Stimulated activated CD4-positive, alpha-beta T cell treated with anti-CD3 and anti-CD28 coated beads, Interleukin-15, amount 100 ng/mL, for 1 hour (primary cell): ENCODE results near the gene PRKAG3.
"Not testable (repeated sequence)": the region's sequence is repeated elsewhere in the genome, so short reads cannot be mapped to it uniquely, and the experiment has no call there.

Source experiments
- DNase-seq, 2 donors: peaks; one replicate each; pipeline ENCODE4 v3.0.0-alpha.2; 2020; ENCODE audit warnings: low read depth in 1 of 2, low spot score in 1 of 2

PRKAG3 gene

GRCh38 chr2:218785103-218785502 lies 46.5 kb downstream of the PRKAG3 start:
- DNase-seq = no peak

GRCh38 chr2:218783688-218784087 lies 47.9 kb downstream of the PRKAG3 start:
- no peak for DNase-seq

- DNase-seq = no peak
Observed at GRCh38 chr2:218782528-218782844, 49.1 kb downstream of the PRKAG3 start.

DNA sequence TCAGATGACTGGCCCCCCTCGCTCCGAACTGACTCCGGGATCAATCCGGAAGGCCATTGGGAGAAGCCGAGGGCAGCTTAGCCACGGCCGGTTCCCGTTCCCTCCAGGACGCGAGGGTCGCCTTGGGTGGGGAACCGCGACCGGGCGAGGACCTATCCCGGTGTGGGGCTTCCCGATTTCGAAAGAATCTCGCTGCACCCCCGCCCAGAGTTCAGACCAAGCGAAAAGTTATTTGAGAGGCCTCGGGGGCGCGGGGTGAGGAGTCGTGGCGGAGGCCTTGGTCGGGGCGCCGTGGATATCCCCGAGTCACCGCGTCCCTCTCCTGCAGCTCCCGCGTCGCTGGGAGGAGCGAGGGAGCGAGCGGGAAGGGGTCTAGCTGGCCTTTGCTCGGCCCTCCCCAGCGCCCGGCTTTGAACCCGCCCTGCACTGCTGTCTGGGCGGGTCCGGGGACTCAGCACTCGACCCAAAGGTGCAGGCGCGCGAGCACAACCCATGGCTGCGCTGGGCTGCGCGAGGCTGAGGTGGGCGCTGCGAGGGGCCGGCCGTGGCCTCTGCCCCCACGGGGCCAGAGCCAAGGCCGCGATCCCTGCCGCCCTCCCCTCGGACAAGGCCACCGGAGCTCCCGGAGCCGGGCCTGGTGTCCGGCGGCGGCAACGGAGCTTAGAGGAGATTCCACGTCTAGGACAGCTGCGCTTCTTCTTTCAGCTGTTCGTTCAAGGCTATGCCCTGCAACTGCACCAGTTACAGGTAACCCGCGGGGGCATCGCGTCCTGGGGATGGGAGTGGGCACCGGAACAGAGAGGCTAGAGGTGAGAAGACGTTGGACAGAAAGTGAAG lies 49.7 kb downstream of the PRKAG3 start, which contains the start of gene CYP27A1:
CYP27A1 (plus strand) TSS at position 457 of the 837 bp plus-strand sequence; CDS start at position 493, 36 bp downstream.
- no peak for DNase-seq

- no peak for DNase-seq
Observed at GRCh38 chr2:218780851-218781690, 50.5 kb downstream of the PRKAG3 start.

DNA sequence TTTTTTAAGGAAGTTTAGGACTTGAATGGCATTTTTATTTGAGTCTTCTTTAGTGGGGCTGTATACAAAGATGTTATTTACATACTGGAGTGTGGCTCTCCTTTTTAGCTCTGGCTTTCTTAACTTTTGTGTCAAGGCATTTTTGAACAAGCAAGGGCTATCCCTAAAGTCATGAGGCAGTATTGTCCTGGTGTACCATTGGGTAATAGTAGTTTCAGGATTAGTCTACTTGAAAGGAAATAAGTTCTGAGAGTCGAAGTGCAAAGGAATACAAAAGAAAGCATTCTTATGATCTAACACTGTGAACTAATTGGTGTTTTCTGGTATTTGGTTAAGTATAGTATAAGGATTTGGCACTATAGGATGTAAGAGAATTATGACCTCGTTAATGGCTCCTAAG lies 51.6 kb downstream of the PRKAG3 start:
- DNase-seq = no peak

GRCh38 chr2:218777276-218777990 lies 54.2 kb downstream of the PRKAG3 start:
- no peak for DNase-seq

- no peak for DNase-seq
Observed at GRCh38 chr2:218776488-218776887, 55.1 kb downstream of the PRKAG3 start.

- DNase-seq = no peak
Observed at GRCh38 chr2:218773881-218774280, 57.7 kb downstream of the PRKAG3 start.

- not testable (repeated sequence) for DNase-seq
Observed at GRCh38 chr2:218772759-218773158, 58.8 kb downstream of the PRKAG3 start.
